HG03460 (cell line): ENCODE data around the gene TOMM40L.

Experiments used
- ATAC-seq: cut with Tn5 transposase; IDR thresholded peaks from one replicate; pipeline ENCODE4 v1.9.1; 2021; ENCODE audit not compliant: unreplicated experiment

Gene TOMM40L

GRCh38 chr1:161196521-161197451, 29.1 kb upstream of the TOMM40L start:
- ATAC-seq, result no peak

DNA sequence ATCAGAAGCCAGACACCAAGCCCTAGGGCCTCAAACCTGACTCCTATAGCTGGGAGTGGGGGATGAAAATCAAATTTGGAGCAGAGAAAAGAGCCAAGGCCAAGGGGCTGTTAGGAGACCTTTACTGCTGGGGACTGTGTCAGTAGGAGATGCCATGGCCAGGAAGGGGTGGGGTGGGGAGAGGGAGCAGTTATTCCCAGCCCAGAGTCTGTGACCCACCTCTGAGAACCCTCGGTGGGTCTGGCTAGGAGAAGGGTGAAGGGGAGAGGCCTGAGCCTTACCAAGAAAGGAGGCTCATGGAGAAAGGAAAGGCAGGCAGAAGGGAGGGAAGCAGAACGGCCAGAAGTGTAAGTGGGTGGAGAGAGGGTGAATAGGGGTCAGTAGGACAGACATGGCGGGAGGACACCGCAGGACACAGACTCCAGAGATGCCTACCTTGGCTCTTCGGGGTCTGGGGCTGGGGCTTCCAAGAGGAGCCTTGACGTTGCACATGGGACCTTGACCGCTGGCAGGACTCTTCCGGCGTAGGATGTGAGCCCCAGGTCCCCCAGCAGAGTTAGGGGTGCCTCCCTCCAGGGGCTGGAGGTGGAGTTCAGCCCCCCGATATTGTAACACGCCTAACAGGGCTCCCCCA, 28.2 kb upstream of the TOMM40L start:
- no peak for ATAC-seq

DNA sequence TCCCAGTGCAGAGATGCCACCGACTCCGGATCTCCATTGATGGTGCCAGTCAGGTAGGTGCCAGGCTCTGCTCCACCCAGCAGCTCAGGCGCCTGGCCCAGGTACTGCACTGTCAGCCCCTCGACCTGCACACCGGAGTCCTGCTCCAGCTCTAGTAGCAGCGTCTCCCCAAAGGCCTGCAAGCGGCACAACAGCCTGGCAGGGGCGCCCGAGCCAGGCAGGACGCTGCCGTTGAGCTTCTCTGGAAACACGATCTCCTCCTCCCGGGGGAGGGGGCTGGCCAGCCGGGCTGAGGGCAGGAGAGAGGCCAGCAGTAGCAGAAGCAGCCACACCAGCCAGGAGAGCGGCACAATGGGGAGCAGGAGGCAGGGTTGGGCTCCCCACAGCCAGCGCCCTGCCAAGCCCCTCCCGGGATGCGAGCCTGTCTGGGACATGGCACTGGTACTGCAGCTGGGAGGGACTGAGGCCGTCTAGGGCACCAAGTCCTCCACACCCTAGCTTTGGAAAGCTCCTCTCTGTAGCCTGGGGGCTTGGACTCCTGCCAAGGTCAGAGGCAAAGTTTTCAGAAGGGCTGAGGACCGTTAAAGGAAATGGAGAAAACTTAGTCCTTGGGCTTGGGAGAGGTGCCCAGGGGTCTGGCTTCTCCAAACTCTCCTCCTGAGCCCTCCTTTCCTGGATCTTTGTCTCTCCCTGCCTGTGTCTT, 27.5 kb upstream of the TOMM40L start:
- ATAC-seq, result no peak

DNA sequence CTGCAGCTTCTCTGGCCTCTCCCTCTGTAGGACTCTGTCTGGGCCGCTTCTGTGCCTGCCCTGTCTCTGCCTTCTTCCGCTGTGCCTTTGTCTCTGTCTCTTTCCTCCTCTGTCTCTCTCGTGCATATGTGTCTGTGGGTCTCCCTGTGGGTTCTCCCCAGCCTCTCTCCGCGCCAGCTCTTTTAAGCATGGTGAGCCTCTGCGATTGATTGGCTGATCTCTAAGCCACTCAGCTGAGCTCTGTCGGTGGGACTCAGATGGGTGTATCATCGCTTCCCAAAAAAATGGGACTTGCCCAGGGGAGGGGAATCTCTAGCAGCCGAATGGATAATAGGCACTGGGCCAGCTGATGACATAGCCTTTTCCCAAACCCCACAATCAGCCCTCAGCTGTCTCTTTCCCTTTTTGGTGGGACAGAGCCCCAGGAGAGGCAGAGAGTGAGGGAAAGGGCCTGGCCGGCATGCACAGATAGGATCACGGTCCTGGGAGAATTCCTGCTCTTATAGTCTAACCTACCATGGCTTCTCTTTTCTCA, 26.9 kb upstream of the TOMM40L start, which contains the start of gene ADAMTS4:
ADAMTS4 (minus strand) TSS at position 158 of the 535 bp plus-strand sequence. CDS start 427 bp downstream, outside the sequence.
- ATAC-seq, result no peak

DNA sequence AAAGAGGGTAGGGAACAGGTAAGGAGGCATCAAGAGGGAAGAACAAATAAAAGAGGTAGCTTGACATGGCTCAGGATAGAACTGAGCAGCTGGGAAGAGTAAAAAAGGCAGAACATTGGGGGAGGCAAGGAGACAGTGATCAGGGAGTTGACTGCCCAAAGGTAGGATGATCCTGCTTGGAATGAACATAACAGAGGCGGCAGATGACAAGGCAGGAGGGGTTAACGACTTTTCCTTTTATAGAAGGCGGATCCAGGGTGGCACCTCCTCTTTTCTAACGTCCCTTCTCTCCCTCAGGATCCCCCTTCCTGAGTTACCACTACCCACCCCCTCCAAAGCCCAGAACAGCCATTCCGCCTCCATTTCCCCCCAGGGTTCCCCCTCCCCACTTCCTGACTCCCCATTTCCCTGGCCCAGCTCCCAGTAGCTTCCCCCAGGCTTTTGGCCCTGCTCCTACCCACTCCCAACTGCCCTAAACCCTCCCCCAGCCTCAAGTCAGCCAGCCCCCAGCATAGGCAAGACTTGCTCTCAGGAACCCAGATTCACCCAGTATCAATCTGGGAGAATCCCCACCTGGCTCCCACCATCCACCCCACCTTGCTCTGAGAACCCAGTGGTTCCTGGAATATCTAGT, 26.2 kb upstream of the TOMM40L start:
- no peak for ATAC-seq

GRCh38 chr1:161200421-161200991, 25.4 kb upstream of the TOMM40L start:
- no peak for ATAC-seq

DNA sequence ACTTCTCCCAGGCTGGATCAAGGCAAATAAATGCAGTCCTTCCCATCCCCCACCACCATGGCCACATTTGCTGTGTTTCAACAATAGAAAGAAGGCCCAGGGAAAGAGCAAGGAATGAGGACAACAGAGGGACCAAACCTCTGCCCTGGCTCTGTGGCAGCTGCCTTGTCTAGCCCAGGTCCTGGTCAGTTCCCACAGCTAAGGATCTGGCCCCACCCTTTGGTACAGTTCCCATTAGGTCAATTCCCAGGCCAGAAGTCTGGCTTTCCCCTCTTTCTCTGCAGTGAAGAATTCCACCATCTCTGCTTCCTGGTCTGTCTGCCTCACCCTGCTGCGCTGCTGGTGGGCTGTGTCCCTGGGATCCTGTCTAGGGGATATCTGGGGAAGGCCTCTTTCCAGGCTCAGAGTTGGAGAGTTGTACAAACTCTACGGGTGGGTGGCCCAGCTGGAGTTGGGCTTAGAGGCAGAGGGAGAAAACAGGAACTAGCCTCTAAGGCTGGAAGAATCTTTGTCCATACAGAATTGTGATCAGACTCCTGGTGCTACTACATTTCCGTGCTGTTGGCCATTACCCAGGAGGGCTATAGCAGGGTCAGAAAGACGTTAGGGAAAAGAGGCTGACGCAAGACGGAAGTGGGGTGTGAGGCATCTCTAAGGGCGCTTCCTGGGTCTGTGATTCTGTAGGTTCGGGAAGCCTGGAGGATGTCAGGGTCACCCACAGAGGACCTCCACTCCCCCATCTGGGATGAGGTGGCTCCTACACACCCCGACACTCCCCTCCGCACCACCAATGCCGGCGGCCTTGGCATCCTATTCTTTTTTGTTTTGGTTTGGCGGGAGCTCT, 24.6 kb upstream of the TOMM40L start:
- ATAC-seq, result no peak

GRCh38 chr1:161201836-161202712, 23.8 kb upstream of the TOMM40L start, which contains the start of gene NDUFS2:
Gene NDUFS2 (plus strand): TSS chr1:161202367. CDS start chr1:161202386, 19 bp downstream.
- peak; percentile 95 for ATAC-seq

DNA sequence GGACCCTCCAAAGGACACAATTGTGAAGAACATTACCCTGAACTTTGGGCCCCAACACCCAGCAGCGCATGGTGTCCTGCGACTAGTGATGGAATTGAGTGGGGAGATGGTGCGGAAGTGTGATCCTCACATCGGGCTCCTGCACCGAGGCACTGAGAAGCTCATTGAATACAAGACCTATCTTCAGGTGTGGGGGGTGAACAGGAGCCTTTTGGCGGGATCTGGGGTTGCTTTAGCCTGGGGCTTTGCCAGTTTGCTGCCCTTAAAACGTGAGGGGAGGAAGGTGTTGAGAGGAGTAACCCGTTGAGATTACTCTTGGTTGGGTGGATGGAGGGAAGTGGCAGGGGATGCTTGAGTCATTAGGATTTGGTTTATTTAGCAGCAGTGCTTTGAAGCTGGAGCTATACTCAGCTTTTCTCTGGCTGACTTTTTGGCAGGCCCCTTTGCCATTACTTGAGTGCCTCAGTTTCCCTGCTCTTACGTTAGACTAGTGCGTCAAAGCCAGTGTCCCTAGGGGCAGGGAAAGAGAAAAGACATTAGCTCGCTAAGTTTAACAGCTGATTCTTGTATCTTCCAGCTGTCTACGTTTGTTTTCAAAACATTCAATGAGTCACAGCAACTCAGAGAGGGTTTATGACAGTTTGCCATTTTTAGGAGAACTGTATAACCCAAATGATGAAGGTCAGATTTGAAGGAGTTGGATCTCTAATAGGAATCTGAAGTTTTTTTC, 19.3 kb upstream of the TOMM40L start:
- ATAC-seq, result no peak

DNA sequence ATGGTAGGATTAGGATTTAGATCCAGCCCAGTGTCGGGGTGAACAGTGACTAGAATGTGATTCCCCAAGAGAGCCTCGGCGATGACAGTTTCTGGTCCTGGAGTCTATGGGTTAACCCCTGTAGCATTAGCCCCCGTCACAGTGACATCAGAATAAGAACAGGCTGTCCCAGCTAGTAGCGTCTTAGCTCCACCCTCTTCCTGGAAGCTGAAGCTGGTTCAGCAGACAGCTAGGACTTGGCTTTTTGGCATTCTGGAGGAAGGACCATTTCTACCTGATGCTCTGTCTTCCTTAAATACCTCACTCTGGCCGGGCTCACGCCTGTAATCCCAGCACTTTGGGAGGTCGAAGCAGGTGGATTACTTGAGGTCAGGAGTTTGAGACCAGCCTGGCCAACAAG, 18.7 kb upstream of the TOMM40L start:
- no peak for ATAC-seq

DNA sequence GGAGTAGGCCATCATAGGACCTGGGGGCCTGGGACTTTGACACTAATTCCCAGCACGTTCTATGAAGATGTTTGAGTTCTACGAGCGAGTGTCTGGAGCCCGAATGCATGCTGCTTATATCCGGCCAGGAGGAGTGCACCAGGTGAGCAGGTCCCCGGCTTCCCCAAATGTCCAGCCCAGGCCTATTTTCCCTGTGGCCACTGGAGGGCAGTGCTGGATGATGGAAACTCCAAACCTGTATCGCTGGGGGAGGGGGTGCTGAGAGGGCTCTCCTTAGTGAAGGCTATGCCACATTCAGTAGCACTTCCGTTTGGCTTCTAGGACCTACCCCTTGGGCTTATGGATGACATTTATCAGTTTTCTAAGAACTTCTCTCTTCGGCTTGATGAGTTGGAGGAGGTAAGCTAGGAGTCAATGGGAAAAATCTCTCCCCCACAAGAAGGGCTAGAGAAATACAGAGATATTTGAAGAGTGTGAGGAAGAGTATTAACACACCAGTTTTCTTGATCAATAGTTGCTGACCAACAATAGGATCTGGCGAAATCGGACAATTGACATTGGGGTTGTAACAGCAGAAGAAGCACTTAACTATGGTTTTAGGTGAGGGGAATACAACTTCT, 16.0 kb upstream of the TOMM40L start:
- ATAC-seq, result peak; percentile 57

GRCh38 chr1:161214369-161214768, 11.5 kb upstream of the TOMM40L start:
- ATAC-seq, result no peak

DNA sequence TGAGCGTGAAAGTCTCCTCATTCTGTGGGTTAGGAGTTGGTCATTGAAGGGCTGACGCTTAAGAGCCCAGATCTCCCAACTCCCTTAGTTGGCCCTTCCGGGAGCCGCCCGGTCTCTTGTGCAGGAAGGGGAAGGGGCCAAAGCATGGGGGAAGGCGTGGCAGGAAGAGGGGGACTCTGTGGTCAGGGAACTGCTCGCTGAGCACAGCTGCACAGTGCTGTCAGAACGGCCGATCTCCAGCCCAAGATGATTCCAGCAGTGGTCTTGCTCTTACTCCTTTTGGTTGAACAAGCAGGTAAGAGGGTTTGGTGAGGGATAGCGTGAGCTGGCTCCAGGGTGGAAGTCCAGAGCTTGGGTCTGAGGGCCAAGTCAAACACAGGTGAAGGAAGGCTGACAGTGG, 10.8 kb upstream of the TOMM40L start, which contains the start of gene FCER1G:
FCER1G (plus strand) TSS at position 220 of the 400 bp plus-strand sequence; CDS start at position 247, 27 bp downstream.
- no peak for ATAC-seq

DNA sequence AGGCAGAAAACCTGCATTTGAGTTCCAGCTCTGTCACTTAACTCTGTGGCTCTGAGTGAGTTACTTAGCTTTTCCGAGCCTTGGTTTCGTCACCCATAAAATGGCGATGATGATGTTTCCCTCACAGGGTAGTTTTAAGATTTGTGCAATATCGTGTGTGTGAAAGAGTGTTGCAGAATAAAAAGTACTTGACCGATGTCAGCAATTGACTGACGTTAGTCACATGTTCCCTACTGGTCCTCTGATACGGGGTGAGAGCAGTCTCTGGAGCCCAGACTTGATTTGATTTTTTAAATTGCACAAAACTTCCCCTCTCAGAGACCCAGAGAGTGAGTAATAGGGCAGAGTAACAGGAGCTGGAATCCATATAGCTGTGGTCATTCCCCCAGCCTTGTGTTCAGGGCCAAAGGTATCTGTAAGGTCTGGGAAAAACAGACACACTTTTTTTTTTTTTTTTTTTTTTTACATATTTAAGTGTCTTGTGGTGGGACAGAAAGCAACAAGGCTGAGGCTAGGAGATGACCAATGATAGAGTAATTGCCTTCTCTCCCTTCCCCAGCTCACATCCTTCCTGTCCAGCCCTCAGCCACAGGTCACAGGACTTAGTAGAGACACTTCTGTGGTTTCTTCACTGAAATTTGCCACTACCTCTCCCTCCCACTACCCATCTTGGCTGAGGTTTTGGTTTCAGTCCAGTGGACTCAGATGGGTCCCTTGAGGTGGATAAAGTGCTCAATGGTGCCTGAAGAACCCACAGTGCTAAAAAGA, 8.7 kb upstream of the TOMM40L start:
- peak; percentile 83 for ATAC-seq

GRCh38 chr1:161217831-161218230, 8.0 kb upstream of the TOMM40L start:
- no peak for ATAC-seq

DNA sequence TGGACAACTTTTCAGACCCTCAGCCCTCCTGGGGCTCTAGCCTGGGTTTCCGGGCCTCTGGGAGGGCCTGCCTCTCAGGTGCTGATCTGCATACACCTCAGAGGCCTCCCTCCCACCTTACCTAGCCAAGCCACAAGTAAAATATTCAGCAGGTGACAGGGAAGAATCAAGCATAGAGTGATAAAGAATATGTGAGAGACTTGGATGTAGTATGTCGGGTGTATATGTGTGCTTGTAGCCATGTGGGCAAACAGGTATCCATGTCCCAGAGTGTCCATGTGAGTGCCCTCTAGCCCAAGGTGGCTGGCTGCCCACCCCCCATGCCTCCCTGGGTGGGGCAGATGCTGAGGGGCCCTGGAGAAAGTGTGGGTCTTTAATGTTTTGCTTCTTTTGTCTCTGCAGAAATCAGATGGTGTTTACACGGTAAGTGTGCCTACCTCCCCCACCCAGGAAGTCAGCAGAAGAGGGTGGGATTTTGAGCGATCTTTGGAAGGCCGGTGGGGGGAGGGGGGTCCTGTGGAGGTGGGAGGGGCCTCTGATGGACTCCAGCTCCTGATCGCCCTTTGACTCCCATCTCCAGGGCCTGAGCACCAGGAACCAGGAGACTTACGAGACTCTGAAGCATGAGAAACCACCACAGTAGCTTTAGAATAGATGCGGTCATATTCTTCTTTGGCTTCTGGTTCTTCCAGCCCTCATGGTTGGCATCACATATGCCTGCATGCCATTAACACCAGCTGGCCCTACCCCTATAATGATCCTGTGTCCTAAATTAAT, 7.4 kb upstream of the TOMM40L start:
- no peak for ATAC-seq
